ENCODE measurements around the gene TRIB2. TPM values are rescaled to one million over a fixed set of nuclear protein-coding genes. Genes with fewer than 3 reads are reported as not detected.
A peak's percentile ranks its signal among the peaks of the same experiment; 100 is the strongest.

The TRIB2 gene
- total RNA-seq, 2 experiments from 2014 or later, result 9.2 to 11.0 TPM

DNA sequence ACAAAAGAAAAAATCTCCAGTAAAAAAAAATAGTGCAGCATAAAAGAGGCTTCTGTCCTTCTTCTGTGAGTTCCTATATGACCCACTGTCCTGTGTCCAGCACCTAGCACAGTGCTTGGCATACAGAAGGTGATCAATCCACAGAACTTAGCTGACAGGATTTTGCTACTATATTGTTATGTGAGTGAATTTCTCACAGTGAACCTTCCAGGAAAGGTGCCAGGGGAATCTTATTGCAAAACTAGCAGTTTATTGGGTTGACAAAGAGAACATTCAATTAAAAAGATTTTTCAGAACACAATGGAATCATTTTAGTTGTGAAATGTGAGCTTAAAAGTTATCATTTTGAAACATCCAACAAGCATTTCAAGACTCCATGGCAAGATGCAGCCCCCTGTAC is 12.4 kb upstream of the TRIB2 start:
- H3K36me3 Mint-ChIP-seq (ENCODE audit: low read depth), result no peaks in the 10 kb centered on the region
- H3K4me1 Mint-ChIP-seq (ENCODE audit: low read depth), result peaks cover 49% of the 10 kb centered on the region
- no peak overlapping the region for H3K27ac Mint-ChIP-seq
- TF ChIP-seq CTCF (IDR thresholded peaks at IDR 0.05), result no peak
- no peak overlapping the region for H3K4me3 Mint-ChIP-seq
- H3K27me3 Mint-ChIP-seq, result no peaks in the 10 kb centered on the region
- peaks cover 9% of the 10 kb centered on the region for H3K9me3 Mint-ChIP-seq
- ChIA-PET POLR2A (interaction anchor here (0.6 kb wide), 1 partner anchor 601 kb away, joined by 3 read pairs; no protein-coding TSS in a partner anchor), CTCF (interaction anchor here (0.7 to 2.0 kb wide), 2 partner anchors 12 to 140 kb away, joined by 3 to 14 read pairs; partner anchors contain the start of gene TRIB2)
- DNase-seq, result no peak
- intact Hi-C loops (cut with micrococcal nuclease), result no loop called here
- ATAC-seq, result no peak

GRCh38 chr2:12705230-12705629 is 11.5 kb upstream of the TRIB2 start:
- Mint-ChIP-seq H3K27ac (no peak overlapping the region), H3K27me3 (no peaks in the 10 kb centered on the region), H3K4me3 (no peak overlapping the region), H3K9me3 (peaks cover 9% of the 10 kb centered on the region), H3K4me1 (ENCODE audit: low read depth) (peaks cover 58% of the 10 kb centered on the region), H3K36me3 (ENCODE audit: low read depth) (no peaks in the 10 kb centered on the region)
- no peak for TF ChIP-seq CTCF (IDR thresholded peaks at IDR 0.05)
- no peak for ATAC-seq
- DNase-seq, result peak; percentile 29
- CTCF ChIA-PET, result interaction anchor here (2.0 kb wide), 1 partner anchor 11 kb away, joined by 14 read pairs; the partner anchor contains the start of gene TRIB2
- intact Hi-C loops (cut with micrococcal nuclease), result no loop called here
- POLR2A ChIA-PET, result no interaction called here

GRCh38 chr2:12705742-12706141 is 11.0 kb upstream of the TRIB2 start:
- TF ChIP-seq CTCF (IDR thresholded peaks at IDR 0.05), result no peak
- no peaks in the 10 kb centered on the region for H3K27me3 Mint-ChIP-seq
- ChIA-PET POLR2A (no interaction called here), CTCF (interaction anchor here (2.0 kb wide), 1 partner anchor 11 kb away, joined by 14 read pairs; the partner anchor contains the start of gene TRIB2)
- H3K9me3 Mint-ChIP-seq, result peaks cover 9% of the 10 kb centered on the region
- no peak for ATAC-seq
- DNase-seq, result no peak
- H3K4me1 Mint-ChIP-seq (ENCODE audit: low read depth), result peaks cover 63% of the 10 kb centered on the region
- no peak overlapping the region for H3K27ac Mint-ChIP-seq
- intact Hi-C loops (cut with micrococcal nuclease), result no loop called here
- H3K4me3 Mint-ChIP-seq, result no peak overlapping the region
- H3K36me3 Mint-ChIP-seq (ENCODE audit: low read depth), result no peaks in the 10 kb centered on the region

DNA sequence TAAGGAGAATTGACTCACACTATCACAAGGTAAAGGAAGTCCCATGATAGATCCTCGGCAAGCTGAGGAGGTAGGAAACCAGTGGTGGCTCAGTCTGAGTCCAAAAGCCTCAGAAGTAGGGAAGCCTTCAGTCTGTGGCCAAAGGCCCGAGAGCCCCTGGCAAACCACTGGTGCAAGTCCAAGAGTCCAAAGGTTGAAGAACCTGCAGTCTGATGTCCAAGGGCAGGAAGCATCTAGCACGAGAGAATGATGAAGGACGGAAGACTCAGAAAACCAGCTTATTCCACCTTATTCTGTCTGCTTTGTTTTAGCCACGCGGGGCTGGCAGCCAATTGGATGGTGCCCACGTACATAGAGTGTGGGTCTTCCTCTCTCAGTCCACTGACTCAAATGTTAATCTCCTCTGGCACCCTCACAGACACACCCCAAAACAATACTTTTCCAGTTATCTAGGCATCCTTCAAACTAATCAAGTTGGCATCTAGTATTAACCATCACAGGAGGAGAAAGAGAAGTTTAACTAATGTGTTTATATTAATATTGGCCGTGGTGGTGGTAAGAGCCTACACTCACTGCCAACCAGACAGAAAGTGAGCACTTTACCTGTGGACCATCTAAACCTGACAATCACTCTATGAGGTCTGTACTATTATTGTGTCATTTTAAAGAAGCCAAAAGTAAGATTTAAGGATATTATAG is 8.1 kb upstream of the TRIB2 start:
- CTCF ChIA-PET, result interaction anchor here (0.8 to 1.0 kb wide), 2 partner anchors 9 kb away, joined by 3 read pairs; no protein-coding TSS in a partner anchor
- ATAC-seq, result no peak
- DNase-seq, result no peak
- Mint-ChIP-seq H3K27me3 (no peaks in the 10 kb centered on the region), H3K4me1 (ENCODE audit: low read depth) (peaks cover 43% of the 10 kb centered on the region), H3K4me3 (no peak overlapping the region), H3K9me3 (peaks cover 9% of the 10 kb centered on the region), H3K36me3 (ENCODE audit: low read depth) (no peaks in the 10 kb centered on the region), H3K27ac (peak overlapping the region; percentile 13)
- POLR2A ChIA-PET, result interaction anchor here (1.7 kb wide), 1 partner anchor 12 kb away, joined by 5 read pairs; no protein-coding TSS in a partner anchor
- intact Hi-C loops (cut with micrococcal nuclease), result no loop called here
- TF ChIP-seq CTCF (IDR thresholded peaks at IDR 0.05), result no peak

DNA sequence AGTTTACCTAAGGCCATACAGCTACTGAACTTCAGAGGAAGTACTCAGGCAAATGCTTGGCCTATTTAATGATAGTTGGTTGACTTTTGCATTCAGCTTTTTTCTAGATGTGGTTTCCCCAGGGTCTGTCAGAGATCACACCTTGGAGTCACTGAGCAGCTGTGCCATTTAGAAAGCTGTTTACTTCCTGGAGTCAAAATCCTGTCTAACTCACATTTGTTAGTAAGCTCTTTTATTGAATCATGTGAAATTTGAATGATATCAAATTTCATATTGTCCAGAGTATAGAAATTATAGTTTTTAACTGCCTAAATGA is 7.6 kb upstream of the TRIB2 start:
- CTCF ChIA-PET, result interaction anchor here (0.8 to 1.0 kb wide), 2 partner anchors 8 to 9 kb away, joined by 3 read pairs; no protein-coding TSS in a partner anchor
- TF ChIP-seq CTCF (IDR thresholded peaks at IDR 0.05), result no peak
- Mint-ChIP-seq H3K36me3 (ENCODE audit: low read depth) (no peaks in the 10 kb centered on the region), H3K4me3 (no peak overlapping the region), H3K27ac (no peak overlapping the region), H3K27me3 (no peaks in the 10 kb centered on the region), H3K4me1 (ENCODE audit: low read depth) (peaks cover 43% of the 10 kb centered on the region), H3K9me3 (peaks cover 9% of the 10 kb centered on the region)
- POLR2A ChIA-PET, result interaction anchor here (1.7 kb wide), 1 partner anchor 12 kb away, joined by 5 read pairs; no protein-coding TSS in a partner anchor
- ATAC-seq, result peak; percentile 92
- intact Hi-C loops (cut with micrococcal nuclease), result no loop called here
- peak; percentile 50 for DNase-seq

All from activated CD8-positive, alpha-beta T cell treated with anti-CD3 and anti-CD28 coated beads for 36 hours (primary cell).